H1 (cell line): ENCODE data around the gene KCNMB4. TPM values are rescaled to one million over a fixed set of nuclear protein-coding genes. Genes with fewer than 3 reads are reported as not detected.

Source experiments
- CHD7 ChIP-seq: fragments of 300-600 bp; sonication (generic); IDR thresholded peaks from 2 replicates; pipeline ENCODE4 v1.7.1; 2012; ENCODE audit warnings: low read length, moderate library complexity, mild to moderate bottlenecking, inconsistent platforms; ENCODE audit not compliant: insufficient replicate concordance
- GABPA ChIP-seq: IDR thresholded peaks from 2 replicates; pipeline ENCODE4 v1.6.1; 2011; ENCODE audit warnings: mild to moderate bottlenecking, low read length, moderate library complexity, borderline replicate concordance; ENCODE audit not compliant: insufficient read depth
- HDAC6 ChIP-seq: IDR thresholded peaks from one replicate; pipeline ENCODE4 v1.7.1; 2012; ENCODE audit warnings: low read depth, mild to moderate bottlenecking, inconsistent platforms, low read length, moderate library complexity
- KDM4A ChIP-seq: IDR thresholded peaks from one replicate; pipeline ENCODE4 v1.7.1; 2012; ENCODE audit warnings: low read depth, mild to moderate bottlenecking, moderate library complexity, low read length, inconsistent platforms; ENCODE audit not compliant: severe bottlenecking
- MAFK ChIP-seq: IDR thresholded peaks from 2 replicates; pipeline ENCODE4 v1.6.1; 2012; ENCODE audit warnings: low read depth, mild to moderate bottlenecking, improper control_type of control experiment, low read length
- SIN3A ChIP-seq, 2 experiments: IDR thresholded peaks in 1 of 2; conservative IDR thresholded peaks in 1 of 2; 2 replicates each; pipeline ENCODE4 v1.6.1; 2011 to 2012; ENCODE audit warnings: low read length in 2 of 2, improper control_type of control experiment in 1 of 2, low read depth in 1 of 2, mild to moderate bottlenecking in 1 of 2
- SP1 ChIP-seq: IDR thresholded peaks from 2 replicates; pipeline ENCODE4 v1.6.1; 2011; ENCODE audit warnings: low read depth, low read length
- SUZ12 ChIP-seq: fragments of 200-600 bp; sonication (generic); IDR thresholded peaks from 2 replicates; pipeline ENCODE4 v1.6.1; 2012; ENCODE audit warnings: mild to moderate bottlenecking, inconsistent platforms, low read length, moderate library complexity, mixed read lengths
- polyA plus RNA-seq, 7 experiments: library from polyadenylated mRNA; depleted of rRNA in 3 of 7; stranded (reverse) in 5 of 7; unstranded in 2 of 7; fragments of >200 nt in 5 of 7; fragments of 200-250 nt in 2 of 7; gene quantifications; 1 replicate in 5 of 7; 2 replicates in 1 of 7; 4 replicates in 1 of 7; pipeline versions ENCODE4 v1.2.1 to v1.2.3, GENCODE V29; 2011 to 2013; ENCODE audit warnings: missing spikeins in 2 of 7, mixed read lengths in 2 of 7
- total RNA-seq: library from RNA; stranded (reverse); fragmentation: NEBNext Ultra II Directional; extraction: Animal tissue kit (Norgen Biotek cat#: 25700); gene quantifications from 2 replicates; pipeline ENCODE4 v1.2.1, GENCODE V29; 2021

KCNMB4 gene
- total and polyA plus RNA-seq, 2 of the 8 experiments (the other 6 are each of a cell fraction or from before 2014, with no cell fraction given): 10.9 to 16.0 TPM

DNA sequence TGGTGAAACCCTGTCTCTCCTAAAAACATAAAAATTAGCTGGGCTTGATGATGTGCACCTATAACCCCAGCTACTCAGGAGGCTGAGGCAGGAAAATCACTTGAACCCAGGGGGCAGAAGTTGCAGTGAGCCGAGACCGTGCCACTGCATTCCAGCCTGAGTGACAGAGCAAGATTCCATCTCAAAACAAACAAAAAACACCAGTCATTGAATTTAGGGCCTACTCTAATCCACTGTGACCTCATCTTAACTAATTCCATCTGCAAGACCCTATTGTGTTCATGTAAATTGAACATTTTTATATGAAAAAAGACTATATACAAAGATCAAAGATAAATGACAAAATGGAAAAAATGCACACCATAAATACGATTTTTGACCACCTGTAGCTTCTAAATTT is 17.8 kb downstream of the KCNMB4 start (continued):
- no peak for TF ChIP-seq CHD7
- no peak for TF ChIP-seq HDAC6
- TF ChIP-seq SIN3A (conservative IDR thresholded peaks at IDR 0.05 in 1 of 2, IDR thresholded peaks at IDR 0.05 in 1 of 2; ENCODE audit: low read depth in 1 of 2, low read length in 2 of 2): no peak
- no peak for TF ChIP-seq MAFK
- TF ChIP-seq SP1: no peak
- no peak for TF ChIP-seq GABPA
- TF ChIP-seq KDM4A: no peak
- no peak for TF ChIP-seq SUZ12
